HepG2 (cell line): ENCODE measurements around the gene SYT7. TPM values are rescaled to one million over a fixed set of nuclear protein-coding genes. Genes with fewer than 3 reads are reported as not detected.

Source experiments
- ATAC-seq: fragments of 200-7000 bp; cut with Tn5 transposase; 3 replicates; pipeline ENCODE4 v1.9.1; 2020; ENCODE audit warnings: mild to moderate bottlenecking, moderate library complexity
- BruUV-seq: library from RNA; stranded (reverse); fragments of 400-500 nt; replicated peaks from 2 replicates; lab custom pipeline; 2021; lab: Mats Ljungman, UMichigan
- CTCF ChIA-PET: fragments of 300-600 bp; formaldehyde crosslinking; extraction: SDS; loops from one replicate; lab custom pipeline; 2021; ENCODE audit warnings: low total read pairs, inconsistent platforms, low intra/inter-chr PET ratio; lab: Yijun Ruan, JAX
- POLR2A ChIA-PET: fragments of 350-600 bp; sonication (Branson Sonifier 250); formaldehyde crosslinking; loops from one replicate; lab custom pipeline; 2020; ENCODE audit warnings: antibody characterized with exemption, inconsistent platforms; lab: Yijun Ruan, JAX
- DNase-seq: peaks from one replicate; pipeline ENCODE4 v3.0.0-alpha.2; 2015; ENCODE audit warnings: low spot score
- FAIRE-seq: peaks from 3 replicates; lab custom pipeline; 2011; peaks lifted over from hg19 to GRCh38; lab: Jason Lieb, UNC
- H2AFZ ChIP-seq: one replicate; pipeline ENCODE4 v1.6.1; 2011; ENCODE audit warnings: low read length, inconsistent platforms
- H3K27ac ChIP-seq: fragments of 300-600 bp; 3 replicates; pipeline ENCODE4 v1.8.0; 2011; ENCODE audit warnings: mixed run types, mild to moderate bottlenecking, mixed read lengths, low read length, inconsistent platforms; ENCODE audit not compliant: insufficient read depth; ENCODE audit errors: extremely low read length
- H3K27me3 ChIP-seq, 2 experiments: fragments of 200-600 bp in 1 of 2; 2 replicates in 1 of 2; 3 replicates in 1 of 2; pipeline versions ENCODE4 v1.6.0 to v1.8.0; 2011; ENCODE audit warnings: low read length in 2 of 2, mild to moderate bottlenecking in 2 of 2, moderate library complexity in 2 of 2, inconsistent platforms in 1 of 2; ENCODE audit not compliant: insufficient read depth in 2 of 2, control insufficient read depth in 1 of 2
- H3K36me3 ChIP-seq, 2 experiments: fragments of 200-600 bp in 1 of 2; replicated peaks in 1 of 2; 2 replicates in 1 of 2; 3 replicates in 1 of 2; pipeline versions ENCODE4 v1.5.1 to v1.8.0; 2011; ENCODE audit warnings: low read length in 2 of 2, inconsistent platforms in 1 of 2; ENCODE audit not compliant: insufficient read depth in 2 of 2, control insufficient read depth in 1 of 2
- H3K4me1 ChIP-seq: 2 replicates; pipeline ENCODE4 v1.5.1; 2012; ENCODE audit warnings: low read length, inconsistent platforms; ENCODE audit not compliant: insufficient read depth
- H3K4me2 ChIP-seq: 2 replicates; pipeline ENCODE4 v1.6.0; 2011; ENCODE audit warnings: low read depth, low read length, inconsistent platforms
- H3K4me3 ChIP-seq, 3 experiments: fragments of 200-600 bp in 1 of 3; sonication (generic), shearing (Covaris generic) in 1 of 3; replicated peaks in 1 of 3; 2 replicates each; pipeline ENCODE4 v1.5.1; 2011 to 2016; ENCODE audit warnings: low read length in 3 of 3, inconsistent platforms in 2 of 3, low read depth in 2 of 3, mild to moderate bottlenecking in 2 of 3, control low read depth in 1 of 3, mixed read lengths in 1 of 3; ENCODE audit not compliant: insufficient read depth in 1 of 3
- H3K79me2 ChIP-seq: one replicate; pipeline ENCODE4 v1.6.1; 2011; ENCODE audit warnings: low read length, inconsistent platforms; ENCODE audit not compliant: insufficient read depth
- H3K9ac ChIP-seq: 2 replicates; pipeline ENCODE4 v1.6.0; 2011; ENCODE audit warnings: mild to moderate bottlenecking, low read depth, low read length, inconsistent platforms; ENCODE audit not compliant: insufficient read depth
- H3K9me3 ChIP-seq: 2 replicates; pipeline ENCODE4 v1.5.1; 2012; ENCODE audit warnings: mild to moderate bottlenecking, low read length
- H4K20me1 ChIP-seq: 2 replicates; pipeline ENCODE4 v1.6.0; 2011; ENCODE audit warnings: inconsistent platforms, mild to moderate bottlenecking, low read length, moderate library complexity; ENCODE audit not compliant: insufficient read depth
- DBP ChIP-seq: sonication (generic); formaldehyde crosslinking; IDR thresholded peaks from 2 replicates; pipeline ENCODE4 v1.4.0; 2020; ENCODE audit warnings: missing genetic modification reagents; ENCODE audit errors: not compliant biosample characterization
- GATA4 ChIP-seq: sonication (generic); IDR thresholded peaks from 2 replicates; pipeline ENCODE4 v1.6.1; 2016; ENCODE audit warnings: antibody characterized with exemption, low read depth, borderline replicate concordance
- MNT ChIP-seq: fragments of 450-650 bp; IDR thresholded peaks from 2 replicates; pipeline ENCODE4 v1.6.1; 2016
- POLR2AphosphoS2 ChIP-seq: IDR thresholded peaks from 2 replicates; pipeline ENCODE4 v1.6.1; 2011; ENCODE audit warnings: low read depth, low read length, improper control_type of control experiment
- RFX1 ChIP-seq: fragments of 450-650 bp; IDR thresholded peaks from 2 replicates; pipeline ENCODE4 v1.6.1; 2017
- SATB2 ChIP-seq: sonication (generic); formaldehyde crosslinking; IDR thresholded peaks from 2 replicates; pipeline ENCODE4 v1.5.0; 2020; ENCODE audit warnings: missing genetic modification reagents
- SYNCRIP ChIP-seq: fragments of 200-400 bp; formaldehyde crosslinking; IDR thresholded peaks from 2 replicates; pipeline ENCODE4 v1.6.1; 2018; ENCODE audit warnings: mild to moderate bottlenecking, low read depth, low read length; ENCODE audit not compliant: insufficient read depth
- ZKSCAN8 ChIP-seq: IDR thresholded peaks from 2 replicates; pipeline ENCODE4 v1.6.1; 2016; ENCODE audit warnings: borderline replicate concordance, missing genetic modification reagents, missing compliant biosample characterization
- ZNF558 ChIP-seq: sonication (generic); formaldehyde crosslinking; IDR thresholded peaks from 2 replicates; pipeline ENCODE4 v1.9.0; 2022; ENCODE audit warnings: mild to moderate bottlenecking, missing genetic modification reagents, borderline replicate concordance
- WGBS: methylation state at CpG from one replicate; pipeline ENCODE4 v1.1.6; 2017; ENCODE audit warnings: low lambda C conversion rate; 5-methylcytosine and 5-hydroxymethylcytosine counted together
- in situ Hi-C: cut with HindIII; loops from 2 replicates; pipeline ENCODE4 v1.10.0; 2017; ENCODE audit warnings: low pct_unique_long_range_greater_than_20kb; ENCODE audit not compliant: extremely low pct_ligation_motif_present
- intact Hi-C: fragments of 100-400 bp; cut with micrococcal nuclease; formaldehyde crosslinking; loops from one replicate; pipeline ENCODE4 v1.10.0; 2022; ENCODE audit not compliant: unreplicated experiment
- polyA plus RNA-seq, 8 experiments: library from polyadenylated mRNA; depleted of rRNA in 3 of 8; stranded (reverse) in 7 of 8; unstranded in 1 of 8; fragments of >200 nt; fragmentation: Illumina TruSeq in 4 of 8; extraction: Trizol in 4 of 8; gene quantifications; 2 replicates each; pipeline versions ENCODE4 v1.2.1 to v1.2.3, GENCODE V29; 2011 to 2016; ENCODE audit warnings: low read depth in 4 of 8, missing spikeins in 1 of 8, mixed read lengths in 1 of 8; ENCODE audit not compliant: insufficient read depth in 1 of 8
- total RNA-seq, 5 experiments: library from RNA; depleted of rRNA; stranded (reverse); fragments of >200 nt; fragmentation: Illumina TruSeq; extraction: Trizol; gene quantifications; 2 replicates each; pipeline ENCODE4 v1.2.3, GENCODE V29; 2016; ENCODE audit warnings: low read depth in 1 of 5

SYT7 gene
- total and polyA plus RNA-seq, 2 of the 13 experiments (the other 11 are each of a cell fraction or from before 2014, with no cell fraction given) = 1.4 to 4.4 TPM

- H3K9ac ChIP-seq = no peak overlapping the region
- no peak overlapping the region for H2AFZ ChIP-seq
- in situ Hi-C loops (no loop called here), intact Hi-C loops (no loop called here)
- peaks cover 40% of the 10 kb centered on the region for H3K4me1 ChIP-seq
- ATAC-seq = no peak; the same call in 2 of the 3 replicates
- H3K36me3 ChIP-seq = no peaks in the 10 kb centered on the region
- CTCF ChIA-PET = no interaction called here
- H4K20me1 ChIP-seq = no peaks in the 10 kb centered on the region
- H3K79me2 ChIP-seq = no peaks in the 10 kb centered on the region
- H3K27ac ChIP-seq = no peak overlapping the region
- no peak overlapping the region for H3K4me2 ChIP-seq
- no peak for DNase-seq
- POLR2A ChIA-PET = no interaction called here
- H3K9me3 ChIP-seq = no peaks in the 10 kb centered on the region
- no peak overlapping the region for H3K4me3 ChIP-seq
- no peak for FAIRE-seq
- 30% methylated on average over 2 of the region's 2 CpGs for WGBS
- no TSS peak for BruUV-seq
- TF ChIP-seq MNT (0 out of 2 replicates have a peak, but pooled peaks have one; percentile 26), SATB2 (CRISPR knock-in tag) (no peak), ZKSCAN8 (CRISPR knock-in tag) (no peak), RFX1 (0 out of 2 replicates have a peak, but pooled peaks have one; percentile 9)
- peaks cover 1 to 51% of the 10 kb centered on the region in 2 experiments; a peak in 4 of 5 replicates for H3K27me3 ChIP-seq
Measured at GRCh38 chr11:61593151-61593550, 12.3 kb upstream of the SYT7 start.

GRCh38 chr11:61592176-61592575 is 11.3 kb upstream of the SYT7 start:
- POLR2A ChIA-PET = no interaction called here
- Histone ChIP-seq H3K27me3 (peaks cover 3 to 43% of the 10 kb centered on the region in 2 experiments; a peak in 4 of 5 replicates), H3K4me2 (no peak overlapping the region), H4K20me1 (no peaks in the 10 kb centered on the region), H3K9me3 (no peaks in the 10 kb centered on the region), H3K4me3 (no peak overlapping the region), H2AFZ (no peak overlapping the region), H3K9ac (no peak overlapping the region), H3K36me3 (no peaks in the 10 kb centered on the region), H3K79me2 (no peaks in the 10 kb centered on the region), H3K4me1 (peaks cover 45% of the 10 kb centered on the region), H3K27ac (no peak overlapping the region)
- CTCF ChIA-PET = no interaction called here
- in situ Hi-C loops (no loop called here), intact Hi-C loops (no loop called here)
- DNase-seq (no peak), FAIRE-seq (no peak), ATAC-seq (no peak)
- WGBS = 55% methylated on average over 7 of the region's 7 CpGs
- no TSS peak for BruUV-seq
- no peak for TF ChIP-seq SYNCRIP
- no peak for TF ChIP-seq GATA4
- no peak for TF ChIP-seq POLR2AphosphoS2
- TF ChIP-seq DBP = no peak
- no peak for TF ChIP-seq ZNF558 (CRISPR knock-in tag)
